Mesothelial cell of epicardium (in vitro differentiated cells): Measurements from ENCODE around the gene HECW1. TPM values are rescaled to one million over a fixed set of nuclear protein-coding genes. Genes with fewer than 3 reads are reported as not detected.

ENCODE experiments used
- DNase-seq, 2 experiments: peaks; one replicate each; pipeline ENCODE4 v3.0.0; 2021; ENCODE audit warnings: low spot score in 2 of 2; ENCODE audit not compliant: unreplicated experiment in 2 of 2
- H3K27ac Mint-ChIP-seq: 2 replicates; pipeline ENCODE4 v1.8.0; 2021; ENCODE audit warnings: mixed read lengths
- H3K27me3 Mint-ChIP-seq: 2 replicates; pipeline ENCODE4 v1.8.0; 2021; ENCODE audit warnings: low read depth, mixed read lengths
- H3K36me3 Mint-ChIP-seq: 2 replicates; pipeline ENCODE4 v1.8.0; 2021; ENCODE audit warnings: mixed read lengths
- H3K4me1 Mint-ChIP-seq: 2 replicates; pipeline ENCODE4 v1.8.0; 2021; ENCODE audit warnings: mixed read lengths
- H3K4me3 Mint-ChIP-seq: 2 replicates; pipeline ENCODE4 v1.8.0; 2021; ENCODE audit warnings: mild to moderate bottlenecking, moderate library complexity, mixed read lengths
- H3K9me3 Mint-ChIP-seq: 2 replicates; pipeline ENCODE4 v1.8.0; 2021; ENCODE audit warnings: mixed read lengths
- CTCF ChIP-seq: fragments of 200-600 bp; sonication (generic); IDR thresholded peaks from one replicate; pipeline ENCODE4 v1.5.0; 2021; ENCODE audit warnings: antibody characterized with exemption; ENCODE audit not compliant: unreplicated experiment
- total RNA-seq: library from RNA; stranded (reverse); gene quantifications from 3 replicates; pipeline ENCODE4 v1.2.1, GENCODE V29; 2021

HECW1 gene
- total RNA-seq, 1 donor from 2014 or later, result 1.4 TPM

DNA sequence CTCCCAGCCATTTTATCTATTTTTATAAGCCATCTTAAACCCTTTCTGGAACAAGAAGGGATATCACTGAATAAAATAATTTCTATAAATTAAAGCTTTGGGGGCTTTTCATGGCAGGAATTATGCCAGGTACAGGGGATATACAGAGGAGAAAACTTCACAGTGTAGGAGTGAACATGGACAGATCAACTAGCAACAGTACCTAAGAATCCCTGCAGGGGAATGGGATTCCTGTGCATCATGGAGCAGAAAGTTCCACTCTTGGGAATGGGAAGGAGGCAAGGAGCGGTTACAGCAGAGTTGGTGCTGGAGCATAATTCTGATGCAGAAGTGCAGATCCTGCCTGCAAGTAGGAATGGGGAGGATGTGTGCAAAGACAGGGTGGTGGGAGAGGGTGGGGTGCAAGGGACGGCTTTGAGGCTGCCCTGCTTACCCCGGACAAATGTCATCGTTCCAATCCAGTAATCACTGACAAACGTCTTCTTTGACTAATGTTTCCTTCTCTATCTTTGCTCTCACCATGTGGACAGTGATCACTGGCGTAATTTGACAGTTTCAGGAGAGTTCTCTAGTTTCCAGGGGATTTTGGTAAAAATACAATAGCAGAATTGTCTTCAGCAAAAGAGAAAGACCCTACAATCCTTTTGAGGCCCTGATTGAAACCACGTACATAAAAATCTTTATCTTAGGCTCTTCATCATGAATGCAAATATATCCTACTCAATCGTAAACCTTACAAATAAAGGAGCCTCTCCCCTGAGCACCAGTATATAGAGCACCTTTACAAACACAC is 196.7 kb downstream of the HECW1 start:
- Mint-ChIP-seq H3K9me3 (no peaks in the 10 kb centered on the region), H3K4me3 (no peak overlapping the region), H3K27me3 (no peaks in the 10 kb centered on the region), H3K4me1 (peaks cover 26% of the 10 kb centered on the region), H3K36me3 (no peaks in the 10 kb centered on the region), H3K27ac (peak overlapping the region; percentile 51)
- no peak for TF ChIP-seq CTCF
- DNase-seq, result no peak

DNA sequence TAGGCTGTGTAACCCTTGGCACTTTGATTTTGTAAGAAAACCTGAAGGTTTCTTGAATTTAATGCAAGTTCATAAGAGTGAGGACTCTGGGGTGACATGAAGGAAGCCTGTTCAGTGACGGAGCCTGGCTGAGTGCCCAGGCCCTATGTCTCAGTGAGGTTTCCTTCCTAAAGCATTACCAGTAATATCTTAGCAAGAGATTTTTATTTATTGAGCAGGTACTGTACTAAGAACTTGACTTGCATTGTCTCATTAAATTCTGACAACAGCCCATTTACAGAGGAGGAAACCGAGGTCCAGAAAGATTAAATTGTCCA is 197.2 kb downstream of the HECW1 start:
- Mint-ChIP-seq H3K27me3 (no peaks in the 10 kb centered on the region), H3K36me3 (no peaks in the 10 kb centered on the region), H3K9me3 (no peaks in the 10 kb centered on the region), H3K4me3 (no peak overlapping the region), H3K27ac (peak overlapping the region; percentile 51), H3K4me1 (peaks cover 27% of the 10 kb centered on the region)
- no peak for DNase-seq
- no peak for TF ChIP-seq CTCF

GRCh38 chr7:43311052-43311451 is 198.6 kb downstream of the HECW1 start:
- Mint-ChIP-seq H3K36me3 (no peaks in the 10 kb centered on the region), H3K4me3 (no peak overlapping the region), H3K4me1 (peaks cover 18% of the 10 kb centered on the region), H3K27ac (no peak overlapping the region), H3K27me3 (no peaks in the 10 kb centered on the region), H3K9me3 (no peaks in the 10 kb centered on the region)
- no peak for DNase-seq
- TF ChIP-seq CTCF, result no peak

GRCh38 chr7:43311694-43312093 is 199.2 kb downstream of the HECW1 start:
- peaks cover 12% of the 10 kb centered on the region for H3K4me1 Mint-ChIP-seq
- no peaks in the 10 kb centered on the region for H3K27me3 Mint-ChIP-seq
- TF ChIP-seq CTCF, result no peak
- no peaks in the 10 kb centered on the region for H3K9me3 Mint-ChIP-seq
- H3K4me3 Mint-ChIP-seq, result no peak overlapping the region
- H3K36me3 Mint-ChIP-seq, result no peaks in the 10 kb centered on the region
- no peak overlapping the region for H3K27ac Mint-ChIP-seq
- DNase-seq, result no peak

- no peaks in the 10 kb centered on the region for H3K27me3 Mint-ChIP-seq
Observed at GRCh38 chr7:43313628-43314378, 201.4 kb downstream of the HECW1 start.

More at GRCh38 chr7:43313628-43314378, 201.4 kb downstream of the HECW1 start:
- H3K27ac Mint-ChIP-seq, result no peak overlapping the region
- H3K4me1 Mint-ChIP-seq, result peaks cover 10% of the 10 kb centered on the region
- H3K36me3 Mint-ChIP-seq, result no peaks in the 10 kb centered on the region
- no peaks in the 10 kb centered on the region for H3K9me3 Mint-ChIP-seq
- TF ChIP-seq CTCF, result no peak
- no peak for DNase-seq
- H3K4me3 Mint-ChIP-seq, result no peak overlapping the region
